Epithelial cell of proximal tubule (primary cell): ENCODE data around the gene ZNF366. TPM values are rescaled to one million over a fixed set of nuclear protein-coding genes. Genes with fewer than 3 reads are reported as not detected.
"Not testable (repeated sequence)": the region's sequence is repeated elsewhere in the genome, so short reads cannot be mapped to it uniquely, and the experiment has no call there.

ENCODE experiments used
- DNase-seq: peaks from one replicate; pipeline ENCODE4 v3.0.0-alpha.2; 2011; ENCODE audit warnings: low read depth
- H3K4me3 ChIP-seq: 2 replicates; pipeline ENCODE4 v1.5.1; 2011; ENCODE audit warnings: low read depth, mild to moderate bottlenecking, low read length
- total RNA-seq: library from RNA; depleted of rRNA; stranded (reverse); fragments of >200 nt; gene quantifications from 2 replicates; pipeline ENCODE4 v1.2.3, GENCODE V29; 2015
- TF ChIP-seq, protein P1 (sequence below): conservative IDR thresholded peaks from 2 replicates; pipeline ENCODE4 v1.5.1; 2012; ENCODE audit warnings: low read depth, mild to moderate bottlenecking, low read length

ZNF366 gene
- total RNA-seq, 1 donor from 2014 or later, result not detected

DNA sequence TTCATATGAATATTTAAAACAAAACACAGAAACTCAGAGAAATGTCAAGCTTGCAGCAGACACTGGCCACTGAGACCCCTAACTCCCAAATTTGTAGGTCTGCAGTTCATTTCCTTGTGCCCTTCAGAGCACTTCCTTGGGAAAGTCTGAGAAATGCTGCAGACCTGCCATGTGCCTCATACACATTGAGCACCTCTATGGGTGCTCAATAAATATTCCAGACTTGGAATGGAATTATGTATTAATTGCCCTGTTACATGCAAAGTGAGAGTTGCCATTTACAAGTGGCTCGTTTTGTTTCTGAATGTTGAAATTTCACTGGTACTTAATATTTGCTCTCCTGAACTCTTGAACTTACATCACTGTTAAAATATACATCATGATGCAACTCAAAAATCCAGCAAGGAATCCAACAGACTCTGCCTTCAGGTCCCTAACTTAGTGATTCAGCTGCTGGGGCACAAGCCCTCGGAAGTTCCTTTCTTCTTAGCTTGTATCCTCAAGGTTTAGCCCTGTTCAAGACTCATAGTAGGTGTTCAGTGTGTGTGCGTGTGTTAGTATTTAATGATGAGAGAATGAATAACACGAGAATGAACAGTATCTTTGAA is 96.4 kb downstream of the ZNF366 start:
- H3K4me3 ChIP-seq, result no peak overlapping the region
- TF ChIP-seq, protein P1, sequence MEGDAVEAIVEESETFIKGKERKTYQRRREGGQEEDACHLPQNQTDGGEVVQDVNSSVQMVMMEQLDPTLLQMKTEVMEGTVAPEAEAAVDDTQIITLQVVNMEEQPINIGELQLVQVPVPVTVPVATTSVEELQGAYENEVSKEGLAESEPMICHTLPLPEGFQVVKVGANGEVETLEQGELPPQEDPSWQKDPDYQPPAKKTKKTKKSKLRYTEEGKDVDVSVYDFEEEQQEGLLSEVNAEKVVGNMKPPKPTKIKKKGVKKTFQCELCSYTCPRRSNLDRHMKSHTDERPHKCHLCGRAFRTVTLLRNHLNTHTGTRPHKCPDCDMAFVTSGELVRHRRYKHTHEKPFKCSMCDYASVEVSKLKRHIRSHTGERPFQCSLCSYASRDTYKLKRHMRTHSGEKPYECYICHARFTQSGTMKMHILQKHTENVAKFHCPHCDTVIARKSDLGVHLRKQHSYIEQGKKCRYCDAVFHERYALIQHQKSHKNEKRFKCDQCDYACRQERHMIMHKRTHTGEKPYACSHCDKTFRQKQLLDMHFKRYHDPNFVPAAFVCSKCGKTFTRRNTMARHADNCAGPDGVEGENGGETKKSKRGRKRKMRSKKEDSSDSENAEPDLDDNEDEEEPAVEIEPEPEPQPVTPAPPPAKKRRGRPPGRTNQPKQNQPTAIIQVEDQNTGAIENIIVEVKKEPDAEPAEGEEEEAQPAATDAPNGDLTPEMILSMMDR, result no peak
- DNase-seq, result no peak

DNA sequence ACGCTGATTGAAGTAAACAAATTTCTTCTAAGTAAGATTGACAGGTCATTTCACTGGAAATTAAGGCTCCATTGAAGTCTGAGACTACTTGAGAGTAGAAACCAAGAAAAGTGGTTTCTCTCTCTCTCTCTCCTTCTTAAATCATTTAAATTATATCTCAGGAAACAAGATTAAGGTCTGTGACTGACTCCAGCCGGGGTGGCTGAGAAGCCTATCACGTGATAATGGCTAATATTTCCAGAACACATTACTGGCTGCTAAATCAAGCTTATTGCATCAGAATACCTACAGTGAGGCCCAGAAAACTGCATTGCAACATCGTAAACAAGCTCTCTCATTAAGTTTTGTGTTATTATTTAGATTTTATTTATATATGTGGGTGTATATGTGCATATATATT is 98.6 kb downstream of the ZNF366 start:
- TF ChIP-seq, protein P1, result no peak
- H3K4me3 ChIP-seq, result no peak overlapping the region
- no peak for DNase-seq

DNA sequence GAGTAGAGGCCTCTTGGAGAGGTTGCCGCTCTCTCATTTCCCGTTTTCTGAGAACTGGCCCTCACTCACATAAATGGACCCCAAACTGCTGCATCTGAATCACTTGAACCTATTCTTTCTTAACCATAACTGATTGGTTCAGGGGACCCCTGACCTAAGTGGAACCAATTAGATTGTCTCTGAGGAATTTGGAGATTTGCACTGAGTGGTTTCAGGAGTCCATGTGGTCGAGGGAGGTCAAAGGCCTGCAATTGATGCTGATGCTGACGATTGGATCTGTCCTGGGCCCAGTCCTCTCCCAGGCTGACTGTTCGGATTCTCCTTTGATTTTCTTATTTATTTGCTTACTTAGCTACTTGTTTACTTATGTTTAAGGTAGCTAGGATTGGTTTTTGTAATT is 99.1 kb downstream of the ZNF366 start:
- no peak for DNase-seq
- TF ChIP-seq, protein P1, result no peak
- no peak overlapping the region for H3K4me3 ChIP-seq

DNA sequence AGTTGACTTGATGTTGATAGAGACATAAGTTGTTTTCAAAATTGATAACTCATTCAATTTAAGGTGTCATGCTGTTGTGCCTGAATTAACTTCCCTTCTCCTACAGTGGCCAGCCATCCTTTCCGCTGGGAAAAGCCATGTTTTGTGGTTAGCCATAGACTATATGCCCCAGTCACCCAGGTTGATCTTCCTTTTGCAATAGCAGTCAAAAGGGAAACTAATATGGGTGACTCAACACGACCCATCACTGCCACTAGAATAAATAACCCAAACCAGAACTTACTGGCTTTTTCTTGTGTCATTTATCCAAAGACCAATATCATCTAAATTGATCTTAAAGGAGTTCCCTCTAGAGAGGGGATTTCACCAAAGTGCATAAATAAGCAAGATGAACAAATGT is 99.7 kb downstream of the ZNF366 start:
- TF ChIP-seq, protein P1, result no peak
- no peak for DNase-seq
- H3K4me3 ChIP-seq, result no peak overlapping the region

DNA sequence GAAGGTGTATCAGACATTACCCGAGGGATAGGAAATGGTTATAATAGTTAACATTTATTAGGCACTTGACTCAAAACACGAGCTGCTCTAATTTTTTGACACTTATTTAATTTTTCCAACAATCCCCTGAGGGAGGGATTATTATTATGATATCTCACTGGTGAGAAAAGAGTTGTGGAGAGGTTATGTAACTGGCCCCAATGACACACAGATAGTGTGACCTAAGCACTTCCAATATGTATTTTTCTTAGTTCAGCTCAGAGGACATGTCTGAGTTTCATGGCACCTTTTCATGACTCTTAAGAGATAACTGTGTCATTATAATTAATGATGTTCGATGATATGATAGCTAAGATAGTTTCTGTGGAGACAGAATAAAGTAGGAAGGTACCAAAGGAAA is 100.1 kb downstream of the ZNF366 start:
- TF ChIP-seq, protein P1, result no peak
- H3K4me3 ChIP-seq, result no peak overlapping the region
- DNase-seq, result no peak

DNA sequence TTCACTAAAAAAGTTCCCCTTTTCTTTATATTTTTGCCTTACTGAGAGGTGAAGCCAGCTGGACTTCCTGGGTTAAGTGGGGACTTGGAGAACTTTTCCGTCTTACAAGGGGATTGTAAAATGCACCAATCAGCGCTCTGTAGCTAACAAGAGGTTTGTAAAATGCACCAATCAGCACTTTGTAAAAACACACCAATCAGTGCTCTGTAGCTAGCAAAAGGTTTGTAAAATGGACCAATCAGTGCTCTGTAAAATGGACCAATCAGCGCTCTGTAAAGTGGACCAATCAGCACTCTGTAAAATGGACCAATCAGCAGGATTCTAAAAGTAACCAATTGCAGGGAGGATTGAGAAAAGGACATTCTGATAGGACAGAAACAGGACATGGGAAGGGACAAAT is 102.4 kb downstream of the ZNF366 start:
- not testable (repeated sequence) for H3K4me3 ChIP-seq, DNase-seq

DNA sequence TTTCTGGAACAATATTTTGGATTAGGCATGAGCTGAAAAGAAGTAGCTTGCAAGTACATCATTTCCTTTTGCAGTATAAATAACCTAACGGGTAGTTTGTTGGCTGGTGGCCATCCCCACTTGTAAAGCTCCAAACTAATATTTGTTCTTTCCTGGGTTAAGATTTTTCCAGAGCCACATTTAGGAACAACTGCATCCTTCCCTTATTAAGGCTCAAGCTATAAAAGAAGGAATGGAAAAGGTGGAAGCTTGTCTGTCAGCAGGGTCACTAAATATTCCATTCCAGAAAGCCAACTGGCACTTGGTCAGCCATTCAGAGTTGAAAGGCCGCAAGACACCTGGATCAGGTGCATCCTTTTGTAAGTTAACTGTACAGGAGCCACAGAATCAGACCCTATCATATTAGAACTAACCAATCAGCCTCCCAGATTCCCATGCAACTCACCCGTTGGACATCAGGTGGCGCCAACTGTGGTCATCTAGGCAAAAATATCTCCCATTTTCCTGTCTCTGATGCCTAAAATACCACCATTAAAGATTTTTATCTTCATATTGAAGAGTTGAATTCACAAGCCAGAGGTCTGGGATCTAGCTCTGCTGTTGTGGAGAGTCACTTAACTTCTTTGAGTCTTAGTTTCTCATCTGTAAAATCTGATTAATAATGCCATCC is 104.1 kb downstream of the ZNF366 start:
- DNase-seq, result no peak
- TF ChIP-seq, protein P1, result peak; percentile 68
- H3K4me3 ChIP-seq, result no peak overlapping the region
